H9 (cell line): ENCODE measurements around the gene ANP32A. TPM values are rescaled to one million over a fixed set of nuclear protein-coding genes. Genes with fewer than 3 reads are reported as not detected.

Experiments
- DNase-seq: peaks from one replicate; pipeline ENCODE4 v3.0.0-alpha.2; 2017
- H2AFZ ChIP-seq: one replicate; pipeline ENCODE4 v1.6.1; 2013; ENCODE audit warnings: mild to moderate bottlenecking, low read length, control low read depth, moderate library complexity
- H2AK5ac ChIP-seq: 2 replicates; pipeline ENCODE4 v1.6.1; 2013; ENCODE audit warnings: low read length, control low read depth, mixed read lengths; ENCODE audit not compliant: insufficient read length
- H2BK120ac ChIP-seq: one replicate; pipeline ENCODE4 v1.6.1; 2013; ENCODE audit warnings: low read depth, mild to moderate bottlenecking, low read length, control low read depth, inconsistent platforms; ENCODE audit not compliant: poor library complexity, severe bottlenecking
- H2BK12ac ChIP-seq: 2 replicates; pipeline ENCODE4 v1.6.1; 2013; ENCODE audit warnings: low read length, control low read depth, mixed read lengths, low read depth; ENCODE audit not compliant: insufficient read length
- H2BK15ac ChIP-seq: 2 replicates; pipeline ENCODE4 v1.6.1; 2013; ENCODE audit warnings: low read depth, low read length, control low read depth
- H2BK20ac ChIP-seq: one replicate; pipeline ENCODE4 v1.6.1; 2013; ENCODE audit warnings: low read depth, mild to moderate bottlenecking, low read length, control low read depth, inconsistent platforms; ENCODE audit not compliant: poor library complexity, severe bottlenecking
- H2BK5ac ChIP-seq: 2 replicates; pipeline ENCODE4 v1.6.1; 2013; ENCODE audit warnings: low read length, control low read depth, mixed read lengths; ENCODE audit not compliant: insufficient read length
- H3K14ac ChIP-seq: 2 replicates; pipeline ENCODE4 v1.6.1; 2013; ENCODE audit warnings: low read length, control low read depth; ENCODE audit not compliant: insufficient read depth
- H3K18ac ChIP-seq: 2 replicates; pipeline ENCODE4 v1.6.1; 2013; ENCODE audit warnings: low read depth, mild to moderate bottlenecking, mixed read lengths, low read length, control low read depth; ENCODE audit not compliant: insufficient read length
- H3K23ac ChIP-seq: 2 replicates; pipeline ENCODE4 v1.6.1; 2013; ENCODE audit warnings: low read length, control low read depth, mixed read lengths, low read depth; ENCODE audit not compliant: insufficient read length
- H3K23me2 ChIP-seq: 2 replicates; pipeline ENCODE4 v1.6.1; 2013; ENCODE audit warnings: low read depth, mild to moderate bottlenecking, mixed read lengths, low read length, control low read depth; ENCODE audit not compliant: insufficient read length, poor library complexity, severe bottlenecking
- H3K27ac ChIP-seq: 2 replicates; pipeline ENCODE4 v1.5.1; 2013; ENCODE audit warnings: low read length, control low read depth, mixed read lengths, low read depth; ENCODE audit not compliant: insufficient read length
- H3K27me3 ChIP-seq: 2 replicates; pipeline ENCODE4 v1.6.1; 2013; ENCODE audit warnings: low read length, control low read depth, inconsistent platforms; ENCODE audit not compliant: insufficient read depth
- H3K4ac ChIP-seq: 2 replicates; pipeline ENCODE4 v1.6.1; 2013; ENCODE audit warnings: low read depth, mild to moderate bottlenecking, control low read depth, inconsistent platforms, low read length, moderate library complexity
- H3K4me1 ChIP-seq: 2 replicates; pipeline ENCODE4 v1.6.1; 2013; ENCODE audit warnings: low read length, control low read depth, inconsistent platforms; ENCODE audit not compliant: insufficient read depth
- H3K4me2 ChIP-seq: 2 replicates; pipeline ENCODE4 v1.6.1; 2013; ENCODE audit warnings: low read length, control low read depth, mixed read lengths; ENCODE audit not compliant: insufficient read length, insufficient read depth
- H3K56ac ChIP-seq: 2 replicates; pipeline ENCODE4 v1.6.1; 2013; ENCODE audit warnings: low read depth, mild to moderate bottlenecking, mixed read lengths, low read length, control low read depth; ENCODE audit not compliant: insufficient read length
- H3K79me1 ChIP-seq: 2 replicates; pipeline ENCODE4 v1.6.1; 2013; ENCODE audit warnings: low read depth, mild to moderate bottlenecking, moderate library complexity, low read length, control low read depth, inconsistent platforms; ENCODE audit not compliant: insufficient read depth, poor library complexity, severe bottlenecking
- H3K79me2 ChIP-seq: 2 replicates; pipeline ENCODE4 v1.6.1; 2013; ENCODE audit warnings: low read length, control low read depth, inconsistent platforms; ENCODE audit not compliant: insufficient read depth
- H3K9ac ChIP-seq: 2 replicates; pipeline ENCODE4 v1.6.1; 2013; ENCODE audit warnings: low read length, control low read depth, mixed read lengths; ENCODE audit not compliant: insufficient read length; ENCODE audit errors: extremely low read depth
- H3K9me3 ChIP-seq: one replicate; pipeline ENCODE4 v1.6.1; 2013; ENCODE audit warnings: low read depth, low read length, inconsistent platforms; ENCODE audit not compliant: control insufficient read depth
- H3T11ph ChIP-seq: one replicate; pipeline ENCODE4 v1.6.1; 2013; ENCODE audit warnings: mild to moderate bottlenecking, low read length, control low read depth, inconsistent platforms
- H4K20me1 ChIP-seq: one replicate; pipeline ENCODE4 v1.6.1; 2013; ENCODE audit not compliant: control insufficient read depth, insufficient read length, insufficient read depth
- H4K5ac ChIP-seq: 2 replicates; pipeline ENCODE4 v1.6.1; 2013; ENCODE audit warnings: low read depth, mild to moderate bottlenecking, mixed read lengths, low read length, control low read depth; ENCODE audit not compliant: insufficient read length
- H4K8ac ChIP-seq: replicated peaks from 2 replicates; pipeline ENCODE4 v1.6.1; 2013; ENCODE audit warnings: low read length, control low read depth, mixed read lengths, low read depth; ENCODE audit not compliant: insufficient read length
- H4K91ac ChIP-seq: 2 replicates; pipeline ENCODE4 v1.6.1; 2013; ENCODE audit warnings: low read depth, mild to moderate bottlenecking, moderate library complexity, mixed read lengths, low read length, control low read depth; ENCODE audit not compliant: insufficient read length
- H3K27ac Mint-ChIP-seq, 3 experiments: 2 replicates in 2 of 3; 3 replicates in 1 of 3; pipeline ENCODE4 v1.8.0; 2020 to 2021; ENCODE audit warnings: mixed read lengths in 3 of 3, mild to moderate bottlenecking in 1 of 3, moderate library complexity in 1 of 3
- H3K27me3 Mint-ChIP-seq: 2 replicates; pipeline ENCODE4 v1.8.0; 2021; ENCODE audit warnings: low read depth, mild to moderate bottlenecking, moderate library complexity, mixed read lengths
- H3K36me3 Mint-ChIP-seq, 3 experiments: 2 replicates in 2 of 3; 3 replicates in 1 of 3; pipeline ENCODE4 v1.8.0; 2020 to 2021; ENCODE audit warnings: low read depth in 3 of 3, mixed read lengths in 3 of 3; ENCODE audit not compliant: insufficient read depth in 1 of 3
- H3K4me1 Mint-ChIP-seq, 2 experiments: 2 replicates each; pipeline ENCODE4 v1.8.0; 2020; ENCODE audit warnings: mixed read lengths in 2 of 2
- H3K4me3 Mint-ChIP-seq, 2 experiments: 2 replicates in 1 of 2; 3 replicates in 1 of 2; pipeline ENCODE4 v1.8.0; 2020 to 2021; ENCODE audit warnings: mild to moderate bottlenecking in 2 of 2, mixed read lengths in 2 of 2, moderate library complexity in 1 of 2
- H3K9me3 Mint-ChIP-seq, 2 experiments: 2 replicates in 1 of 2; 3 replicates in 1 of 2; pipeline ENCODE4 v1.8.0; 2020; ENCODE audit warnings: mild to moderate bottlenecking in 2 of 2, mixed read lengths in 2 of 2, moderate library complexity in 1 of 2
- CTCF ChIP-seq: fragments of 200-600 bp; sonication (generic); conservative IDR thresholded peaks from 3 replicates; pipeline ENCODE4 v1.8.0; 2021; ENCODE audit warnings: antibody characterized with exemption, mild to moderate bottlenecking
- WGBS: extraction: QIAGEN DNeasy Blood & Tissue Kit; methylation state at CpG from one replicate; pipeline ENCODE4 v1.1.7; 2013; ENCODE audit warnings: missing lambda C conversion rate, low lambda C conversion rate, mixed read lengths; ENCODE audit not compliant: insufficient read length; ENCODE audit errors: extremely low coverage; 5-methylcytosine and 5-hydroxymethylcytosine counted together
- total RNA-seq: library from RNA; stranded (reverse); gene quantifications from 2 replicates; pipeline ENCODE4 v1.2.1, GENCODE V29; 2021

Gene ANP32A
- total RNA-seq, 1 experiment from 2014 or later, result 318 TPM

DNA sequence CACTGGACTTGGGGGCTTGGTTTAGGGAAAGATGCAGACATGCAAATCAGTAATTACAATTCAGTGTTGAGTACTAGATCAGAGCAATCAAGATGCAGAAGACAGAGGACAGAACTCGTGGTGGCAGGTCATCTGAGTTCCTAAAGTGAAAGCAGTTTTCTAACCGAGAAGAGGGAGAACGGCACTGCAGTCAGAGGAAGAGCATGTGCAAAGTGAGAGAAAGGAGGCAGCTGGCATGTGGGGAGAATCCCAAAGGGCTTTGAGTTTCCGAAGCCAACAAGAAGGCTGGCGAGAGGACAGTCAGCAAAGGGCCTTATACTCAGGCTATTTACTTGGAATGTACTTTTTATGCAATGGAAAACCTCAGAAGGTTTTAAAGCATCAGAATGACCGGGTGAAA lies 87.0 kb downstream of the ANP32A start:
- no peak overlapping the region for H2BK120ac ChIP-seq
- no peak overlapping the region for H3K23ac ChIP-seq
- no peak overlapping the region for H3K27ac Mint-ChIP-seq
- no peaks in the 10 kb centered on the region for H3K79me2 ChIP-seq
- H3K27ac ChIP-seq, result no peak overlapping the region
- H3K14ac ChIP-seq, result no peak overlapping the region
- H4K8ac ChIP-seq, result no peak overlapping the region
- DNase-seq, result no peak
- no peaks in the 10 kb centered on the region for H3K27me3 ChIP-seq
- H3K56ac ChIP-seq, result no peak overlapping the region
- no peak overlapping the region for H3K4me2 ChIP-seq
- TF ChIP-seq CTCF, result no peak
- no peak overlapping the region for H2AK5ac ChIP-seq
- no peak overlapping the region for H3K18ac ChIP-seq
- no peak overlapping the region for H3K4me3 Mint-ChIP-seq
- WGBS, result no CpG with 5 or more reads among the region's 6 CpGs
- H3K23me2 ChIP-seq, result no peaks in the 10 kb centered on the region
- no peak overlapping the region for H3K9ac ChIP-seq
- no peak overlapping the region for H2AFZ ChIP-seq
- no peak overlapping the region for H3K4ac ChIP-seq
- no peak overlapping the region for H2BK20ac ChIP-seq
- H3K4me1 Mint-ChIP-seq, result peaks cover 4 to 18% of the 10 kb centered on the region in 2 experiments
- peaks cover 2% of the 10 kb centered on the region; the same call in 1 of the 2 replicates for H3K4me1 ChIP-seq
- H4K20me1 ChIP-seq, result no peaks in the 10 kb centered on the region
- no peaks in the 10 kb centered on the region for H3K9me3 ChIP-seq
- H2BK5ac ChIP-seq, result no peak overlapping the region
- H2BK15ac ChIP-seq, result no peak overlapping the region
- no peak overlapping the region for H3T11ph ChIP-seq
- no peak overlapping the region for H4K5ac ChIP-seq
- peaks cover 9% of the 10 kb centered on the region for H3K27me3 Mint-ChIP-seq
- no peak overlapping the region for H4K91ac ChIP-seq
- no peaks in the 10 kb centered on the region for H3K36me3 Mint-ChIP-seq
- H3K9me3 Mint-ChIP-seq, result no peaks in the 10 kb centered on the region
- H3K79me1 ChIP-seq, result no peaks in the 10 kb centered on the region
- no peak overlapping the region for H2BK12ac ChIP-seq
